Thymus (tissue), 11 donors: ENCODE data around the gene KRTAP4-4. TPM values are rescaled to one million over a fixed set of nuclear protein-coding genes. Genes with fewer than 3 reads are reported as not detected.
"Not testable (repeated sequence)": the region's sequence is repeated elsewhere in the genome, so short reads cannot be mapped to it uniquely, and the experiment has no call there.

ENCODE experiments used
- DNase-seq, 9 donors: peaks; one replicate each; pipeline ENCODE4 v3.0.0-alpha.2; 2013; ENCODE audit warnings: low spot score in 9 of 9, low read depth in 6 of 9, missing footprints in 1 of 9
- H3K27ac ChIP-seq, 2 donors: one replicate each; pipeline ENCODE4 v1.5.1; 2013; ENCODE audit warnings: control low read depth in 1 of 2, low read depth in 1 of 2, low read length in 1 of 2, mild to moderate bottlenecking in 1 of 2, moderate library complexity in 1 of 2
- H3K27me3 ChIP-seq, 2 donors: one replicate each; pipeline ENCODE4 v1.5.1; 2013; ENCODE audit warnings: low read length in 1 of 2; ENCODE audit not compliant: control insufficient read depth in 2 of 2, insufficient read depth in 1 of 2
- H3K36me3 ChIP-seq, 2 donors: one replicate each; pipeline ENCODE4 v1.5.1; 2013; ENCODE audit warnings: low read length in 1 of 2, mild to moderate bottlenecking in 1 of 2, moderate library complexity in 1 of 2; ENCODE audit not compliant: control insufficient read depth in 2 of 2, insufficient read depth in 2 of 2
- H3K4me1 ChIP-seq, 2 donors: one replicate each; pipeline ENCODE4 v1.5.1; 2013; ENCODE audit warnings: low read length in 2 of 2; ENCODE audit not compliant: control insufficient read depth in 2 of 2, insufficient read depth in 2 of 2
- H3K4me3 ChIP-seq, 2 donors: one replicate each; pipeline ENCODE4 v1.5.1; 2013; ENCODE audit warnings: low read length in 2 of 2, control low read depth in 1 of 2, mild to moderate bottlenecking in 1 of 2
- H3K9me3 ChIP-seq, 2 donors: one replicate each; pipeline ENCODE4 v1.5.1; 2013; ENCODE audit warnings: low read length in 1 of 2, mild to moderate bottlenecking in 1 of 2; ENCODE audit not compliant: control insufficient read depth in 2 of 2, insufficient read depth in 1 of 2
- WGBS: extraction: QIAGEN DNeasy Blood & Tissue Kit; methylation state at CpG from one replicate; pipeline ENCODE4 v1.1.7; 2013; 5-methylcytosine and 5-hydroxymethylcytosine counted together
- polyA plus RNA-seq: library from polyadenylated mRNA; stranded (reverse); fragments of 200-250 nt; gene quantifications from one replicate; pipeline ENCODE4 v1.2.3, GENCODE V29; 2013
- total RNA-seq: library from RNA; stranded (reverse); fragments of 120-200 nt; gene quantifications from one replicate; pipeline ENCODE4 v1.2.4, GENCODE V29; 2013
- donor health status: healthy.

Gene KRTAP4-4
- total and polyA plus RNA-seq, 2 donors, result not detected

DNA sequence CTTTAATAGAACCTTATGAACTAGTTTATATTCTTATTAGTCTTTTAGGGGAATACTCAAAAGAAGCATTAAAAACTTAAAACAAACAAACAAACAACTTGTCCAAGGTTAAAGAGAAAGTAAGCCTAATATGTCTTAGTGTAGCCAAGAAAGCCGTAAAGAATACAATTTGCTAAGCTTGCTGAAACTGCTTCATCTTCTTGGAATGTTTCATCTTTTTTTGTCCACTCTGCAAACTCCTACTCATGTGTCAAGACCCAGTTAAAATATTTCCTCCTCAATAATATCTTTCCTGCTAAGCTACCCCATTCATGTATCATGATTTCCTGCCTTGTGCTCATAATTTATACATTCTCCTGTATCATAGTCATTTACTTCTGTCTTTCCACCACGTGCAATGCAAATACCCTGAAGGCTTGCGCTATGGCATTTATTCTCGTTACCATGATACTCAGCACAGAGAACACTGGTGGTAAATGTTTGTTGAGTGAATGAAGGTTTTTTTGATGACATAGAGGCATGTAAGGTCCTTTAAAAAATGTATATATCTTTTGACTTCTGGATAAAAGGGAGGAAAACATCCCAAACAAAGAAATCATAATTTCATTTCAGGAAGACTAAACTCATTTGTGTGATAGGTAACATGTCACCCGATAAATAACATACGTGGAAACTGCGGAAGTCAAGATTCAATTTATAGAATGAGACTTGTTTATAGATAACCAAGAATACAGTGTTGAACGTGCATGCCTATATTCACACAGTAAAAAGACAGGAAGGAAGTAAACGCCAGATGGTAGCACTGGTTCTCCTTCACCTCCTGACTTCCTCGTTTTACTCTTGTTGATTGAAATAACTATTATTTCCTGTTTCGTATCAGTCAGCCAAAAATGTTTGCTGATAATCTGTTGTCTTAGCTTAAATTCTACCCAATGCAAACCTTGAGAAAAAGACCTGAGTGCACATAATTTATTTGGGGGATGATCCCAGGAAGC lies 40.6 kb downstream of the KRTAP4-4 start:
- DNase-seq, H3K27me3 ChIP-seq, H3K27ac ChIP-seq, H3K4me3 ChIP-seq, H3K9me3 ChIP-seq, H3K4me1 ChIP-seq, H3K36me3 ChIP-seq: not testable (repeated sequence)
- WGBS, result 28% methylated on average over 11 of the region's 11 CpGs

DNA sequence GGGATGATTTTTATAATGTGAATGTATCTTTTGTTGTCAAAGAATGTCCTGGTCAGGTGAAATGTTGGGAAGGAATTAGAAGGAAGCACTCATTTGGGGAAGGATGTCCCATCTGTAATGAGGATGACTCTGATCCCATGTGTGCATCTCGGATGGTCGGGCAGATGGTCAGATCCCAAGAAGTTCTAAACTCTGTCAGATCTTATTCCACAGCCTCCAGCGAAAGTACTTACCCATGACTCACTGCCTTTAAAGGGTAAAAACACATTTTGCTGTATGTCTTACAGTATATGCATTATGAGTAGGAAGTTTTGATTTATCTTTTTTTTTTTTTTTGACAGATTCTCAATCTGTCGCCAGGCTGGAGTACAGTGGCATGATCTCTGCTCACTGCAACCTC lies 41.8 kb downstream of the KRTAP4-4 start:
- no peak for DNase-seq
- Histone ChIP-seq H3K36me3 (no peaks in the 10 kb centered on the region), H3K27me3 (no peaks in the 10 kb centered on the region), H3K4me1 (no peaks in the 10 kb centered on the region), H3K4me3 (no peak overlapping the region), H3K27ac (no peak overlapping the region), H3K9me3 (no peaks in the 10 kb centered on the region)
- WGBS, result 99% methylated on average over 4 of the region's 4 CpGs

DNA sequence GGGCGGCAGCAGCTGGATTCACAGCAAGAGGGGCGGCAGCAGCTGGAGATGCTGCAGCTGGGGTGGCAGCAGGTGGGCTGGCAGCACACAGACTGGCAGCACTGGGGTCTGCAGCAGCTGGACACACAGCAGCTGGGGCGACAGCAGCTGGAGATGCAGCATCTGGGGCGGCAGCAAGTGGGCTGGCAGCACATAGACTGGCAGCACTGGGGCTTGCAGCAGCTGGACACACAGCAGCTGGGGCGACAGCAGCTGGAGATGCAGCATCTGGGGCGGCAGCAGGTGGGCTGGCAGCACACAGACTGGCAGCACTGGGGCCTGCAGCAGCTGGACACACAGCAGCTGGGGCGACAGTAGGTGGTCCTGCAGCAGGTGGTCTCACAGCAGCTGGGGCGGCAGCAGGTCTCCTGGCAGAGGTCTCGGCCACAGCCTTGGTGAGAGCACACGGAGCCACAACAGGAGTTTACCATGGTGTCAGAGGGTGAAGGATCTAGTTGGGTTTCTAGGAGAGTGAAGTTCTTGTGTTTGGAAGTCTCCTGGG lies 42.6 kb downstream of the KRTAP4-4 start, which contains the start of gene KRTAP4-11:
KRTAP4-11 (minus strand) TSS at position 528 of the 541 bp plus-strand sequence; CDS start at position 470, 58 bp downstream.
- WGBS, result 91% methylated on average over 10 of the region's 10 CpGs
- DNase-seq, H3K36me3 ChIP-seq, H3K4me3 ChIP-seq, H3K9me3 ChIP-seq, H3K27me3 ChIP-seq, H3K4me1 ChIP-seq, H3K27ac ChIP-seq: not testable (repeated sequence)

DNA sequence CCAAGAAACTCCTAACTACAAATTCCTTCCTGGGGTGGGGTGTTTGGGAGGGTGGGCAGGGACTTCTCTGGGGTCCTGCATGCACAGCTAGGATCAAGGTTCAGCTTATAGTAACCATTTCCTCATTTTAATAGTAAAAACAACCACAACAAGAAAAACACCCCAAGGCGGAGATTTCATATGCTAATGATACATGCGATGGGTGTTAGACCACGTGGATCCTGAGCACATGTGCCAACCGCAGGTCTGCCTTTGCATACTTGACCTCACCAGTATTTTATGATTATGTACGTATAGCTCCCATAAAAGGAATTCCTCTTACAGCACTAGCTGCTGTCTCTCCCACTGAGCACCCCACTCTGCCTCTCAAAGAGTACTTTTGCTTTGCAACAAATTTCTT lies 44.3 kb downstream of the KRTAP4-4 start:
- Histone ChIP-seq H3K27ac (no peak overlapping the region), H3K36me3 (no peaks in the 10 kb centered on the region), H3K9me3 (no peaks in the 10 kb centered on the region), H3K27me3 (no peaks in the 10 kb centered on the region), H3K4me1 (no peaks in the 10 kb centered on the region), H3K4me3 (no peak overlapping the region)
- 70% methylated on average over 5 of the region's 5 CpGs for WGBS
- DNase-seq, result no peak

DNA sequence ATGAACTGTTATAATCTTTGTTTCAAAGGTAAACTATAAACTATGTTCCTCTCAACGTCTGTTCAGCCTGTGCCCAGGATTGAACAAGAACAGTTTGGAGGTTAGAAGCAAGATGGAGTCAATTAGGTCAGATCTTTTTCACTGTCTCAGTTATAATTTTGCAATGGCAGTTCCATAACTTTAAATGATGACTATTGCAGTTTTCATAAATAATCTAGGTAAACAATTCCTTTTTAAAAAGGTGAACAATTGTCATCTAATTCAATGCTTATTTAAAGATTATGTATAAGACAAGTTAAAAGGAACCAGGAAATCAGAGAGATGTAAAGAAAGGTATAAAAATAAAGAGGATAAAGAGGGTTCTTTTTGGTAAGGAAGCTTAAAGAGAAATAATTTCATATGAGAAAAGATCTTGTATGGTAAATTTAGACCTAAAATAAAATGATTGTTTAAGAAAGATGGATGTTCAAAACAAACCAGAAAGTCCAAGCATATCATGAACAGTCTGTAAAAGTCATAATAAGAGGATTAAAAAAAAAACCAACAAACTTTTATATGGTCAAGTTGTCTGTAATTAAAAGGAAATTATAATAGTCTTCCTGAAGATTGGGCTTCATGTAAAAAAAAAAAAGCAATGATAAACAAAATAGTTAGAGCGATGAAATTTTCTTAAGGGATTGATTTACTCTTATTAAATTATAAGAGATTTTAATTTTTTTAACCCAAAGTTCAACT lies 49.2 kb downstream of the KRTAP4-4 start:
- no peak for DNase-seq
- no peaks in the 10 kb centered on the region for H3K27me3 ChIP-seq
- H3K36me3 ChIP-seq, result no peaks in the 10 kb centered on the region
- 60% methylated on average over 2 of the region's 2 CpGs for WGBS
- no peaks in the 10 kb centered on the region for H3K9me3 ChIP-seq
- H3K4me1 ChIP-seq, result no peaks in the 10 kb centered on the region
- H3K27ac ChIP-seq, result no peak overlapping the region
- no peak overlapping the region for H3K4me3 ChIP-seq

Other genes with a start within 250 kb of the KRTAP4-4 start
Only the 30 nearest of the 40 such genes appear.
- not detected for gene KRTAP3-1, start 151.6 kb downstream of the KRTAP4-4 start, total RNA-seq
- 0.09 TPM for gene KRTAP3-1, start 151.6 kb downstream of the KRTAP4-4 start, polyA plus RNA-seq
- gene KRTAP1-5, start 133.5 kb downstream of the KRTAP4-4 start, total RNA-seq, result not detected
- gene KRTAP1-5, start 133.5 kb downstream of the KRTAP4-4 start, polyA plus RNA-seq, result 0.05 TPM
- not detected for gene KRTAP1-4, start 130.6 kb downstream of the KRTAP4-4 start, total RNA-seq
- not detected for gene KRTAP1-4, start 130.6 kb downstream of the KRTAP4-4 start, polyA plus RNA-seq
- not detected for gene KRTAP1-3, start 125.9 kb downstream of the KRTAP4-4 start, total RNA-seq
- not detected for gene KRTAP1-3, start 125.9 kb downstream of the KRTAP4-4 start, polyA plus RNA-seq
- not detected for gene KRTAP1-1, start 119.3 kb downstream of the KRTAP4-4 start, total RNA-seq
- gene KRTAP1-1, start 119.3 kb downstream of the KRTAP4-4 start, polyA plus RNA-seq, result 0.14 TPM
- not detected for gene KRTAP2-1, start 113.4 kb downstream of the KRTAP4-4 start, total RNA-seq
- gene KRTAP2-1, start 113.4 kb downstream of the KRTAP4-4 start, polyA plus RNA-seq, result 0.05 TPM
- not detected for gene KRTAP2-2, start 105.5 kb downstream of the KRTAP4-4 start, total RNA-seq
- not detected for gene KRTAP2-2, start 105.5 kb downstream of the KRTAP4-4 start, polyA plus RNA-seq
- not detected for gene KRTAP2-3, start 100.6 kb downstream of the KRTAP4-4 start, total RNA-seq
- gene KRTAP2-3, start 100.6 kb downstream of the KRTAP4-4 start, polyA plus RNA-seq, result 0.18 TPM
- not detected for gene KRTAP2-4, start 94.9 kb downstream of the KRTAP4-4 start, total RNA-seq
- gene KRTAP2-4, start 94.9 kb downstream of the KRTAP4-4 start, polyA plus RNA-seq, result not detected
- gene KRTAP4-7, start 76.6 kb downstream of the KRTAP4-4 start, total RNA-seq, result not detected
- not detected for gene KRTAP4-7, start 76.6 kb downstream of the KRTAP4-4 start, polyA plus RNA-seq
- not detected for gene KRTAP4-8, start 62.6 kb downstream of the KRTAP4-4 start, total RNA-seq
- gene KRTAP4-8, start 62.6 kb downstream of the KRTAP4-4 start, polyA plus RNA-seq, result 0.02 TPM
- not detected for gene KRTAP4-16, start 58.5 kb downstream of the KRTAP4-4 start, total RNA-seq
- gene KRTAP4-16, start 58.5 kb downstream of the KRTAP4-4 start, polyA plus RNA-seq, result not detected
- gene KRTAP4-9, start 55.4 kb downstream of the KRTAP4-4 start, total RNA-seq, result not detected
- gene KRTAP4-9, start 55.4 kb downstream of the KRTAP4-4 start, polyA plus RNA-seq, result not detected
- not detected for gene KRTAP4-11, start 42.4 kb downstream of the KRTAP4-4 start, total RNA-seq
- not detected for gene KRTAP4-11, start 42.4 kb downstream of the KRTAP4-4 start, polyA plus RNA-seq
- not detected for gene KRTAP4-12, start 36.6 kb downstream of the KRTAP4-4 start, total RNA-seq
- gene KRTAP4-12, start 36.6 kb downstream of the KRTAP4-4 start, polyA plus RNA-seq, result not detected
- not detected for gene KRTAP4-6, start 20.2 kb downstream of the KRTAP4-4 start, total RNA-seq
- gene KRTAP4-6, start 20.2 kb downstream of the KRTAP4-4 start, polyA plus RNA-seq, result not detected
- not detected for gene KRTAP4-5, start 10.9 kb downstream of the KRTAP4-4 start, total RNA-seq
- not detected for gene KRTAP4-5, start 10.9 kb downstream of the KRTAP4-4 start, polyA plus RNA-seq
- not detected for gene KRTAP4-3, start 7.5 kb upstream of the KRTAP4-4 start, total RNA-seq
- gene KRTAP4-3, start 7.5 kb upstream of the KRTAP4-4 start, polyA plus RNA-seq, result not detected
- not detected for gene KRTAP4-2, start 17.5 kb upstream of the KRTAP4-4 start, total RNA-seq
- not detected for gene KRTAP4-2, start 17.5 kb upstream of the KRTAP4-4 start, polyA plus RNA-seq
- gene KRTAP4-1, start 24.2 kb upstream of the KRTAP4-4 start, total RNA-seq, result not detected
- gene KRTAP4-1, start 24.2 kb upstream of the KRTAP4-4 start, polyA plus RNA-seq, result not detected
- gene KRTAP9-1, start 29.1 kb upstream of the KRTAP4-4 start, total RNA-seq, result not detected
- not detected for gene KRTAP9-1, start 29.1 kb upstream of the KRTAP4-4 start, polyA plus RNA-seq
- gene KRTAP9-2, start 65.9 kb upstream of the KRTAP4-4 start, total RNA-seq, result not detected
- not detected for gene KRTAP9-2, start 65.9 kb upstream of the KRTAP4-4 start, polyA plus RNA-seq
- gene KRTAP9-3, start 71.7 kb upstream of the KRTAP4-4 start, total RNA-seq, result not detected
- not detected for gene KRTAP9-3, start 71.7 kb upstream of the KRTAP4-4 start, polyA plus RNA-seq
- gene KRTAP9-8, start 77.3 kb upstream of the KRTAP4-4 start, total RNA-seq, result not detected
- gene KRTAP9-8, start 77.3 kb upstream of the KRTAP4-4 start, polyA plus RNA-seq, result 0.09 TPM
- not detected for gene KRTAP9-4, start 88.9 kb upstream of the KRTAP4-4 start, total RNA-seq
- gene KRTAP9-4, start 88.9 kb upstream of the KRTAP4-4 start, polyA plus RNA-seq, result 0.05 TPM
- gene KRTAP9-9, start 94.6 kb upstream of the KRTAP4-4 start, total RNA-seq, result not detected
- gene KRTAP9-9, start 94.6 kb upstream of the KRTAP4-4 start, polyA plus RNA-seq, result 0.02 TPM
- gene KRTAP9-6, start 104.6 kb upstream of the KRTAP4-4 start, total RNA-seq, result not detected
- 0.02 TPM for gene KRTAP9-6, start 104.6 kb upstream of the KRTAP4-4 start, polyA plus RNA-seq
- not detected for gene KRTAP9-7, start 115.0 kb upstream of the KRTAP4-4 start, total RNA-seq
- not detected for gene KRTAP9-7, start 115.0 kb upstream of the KRTAP4-4 start, polyA plus RNA-seq
- not detected for gene KRTAP29-1, start 142.1 kb upstream of the KRTAP4-4 start, total RNA-seq
- 0.23 TPM for gene KRTAP29-1, start 142.1 kb upstream of the KRTAP4-4 start, polyA plus RNA-seq
- not detected for gene KRTAP16-1, start 148.6 kb upstream of the KRTAP4-4 start, total RNA-seq
- 0.07 TPM for gene KRTAP16-1, start 148.6 kb upstream of the KRTAP4-4 start, polyA plus RNA-seq